Activated T-helper 17 cell treated with anti-CD3 and anti-CD28 coated beads, Interleukin-2, amount 50 U/mL, for 72 hours (primary cell): ENCODE measurements around the gene RAMP1. TPM values are rescaled to one million over a fixed set of nuclear protein-coding genes. Genes with fewer than 3 reads are reported as not detected.
"Not testable (repeated sequence)": the region's sequence is repeated elsewhere in the genome, so short reads cannot be mapped to it uniquely, and the experiment has no call there.

ENCODE experiments used
- ATAC-seq: fragments of 150-1000 bp; cut with Tn5 transposase; replicated peaks from 2 replicates; pipeline ENCODE4 v1.10.0; 2021; ENCODE audit warnings: mild to moderate bottlenecking, moderate library complexity
- H3K27ac Mint-ChIP-seq: one replicate; pipeline ENCODE4 v1.8.0; 2022; ENCODE audit warnings: mixed read lengths
- H3K27me3 Mint-ChIP-seq: one replicate; pipeline ENCODE4 v1.8.0; 2022; ENCODE audit warnings: mixed read lengths
- H3K36me3 Mint-ChIP-seq: one replicate; pipeline ENCODE4 v1.8.0; 2022; ENCODE audit warnings: low read depth, mild to moderate bottlenecking, mixed read lengths
- H3K4me1 Mint-ChIP-seq: one replicate; pipeline ENCODE4 v1.8.0; 2022; ENCODE audit warnings: mixed read lengths
- H3K4me3 Mint-ChIP-seq: one replicate; pipeline ENCODE4 v1.8.0; 2022; ENCODE audit warnings: mild to moderate bottlenecking, mixed read lengths
- H3K9me3 Mint-ChIP-seq: one replicate; pipeline ENCODE4 v1.8.0; 2022; ENCODE audit warnings: mixed read lengths
- total RNA-seq, 2 donors: library from RNA; stranded (reverse); gene quantifications; one replicate each; pipeline ENCODE4 v1.2.3, GENCODE V29; 2022

Gene RAMP1
- total RNA-seq, 2 donors from 2014 or later: 0.54 TPM; not detected in 1

GRCh38 chr2:237868074-237868473 lies 8.7 kb downstream of the RAMP1 start:
- not testable (repeated sequence) for H3K9me3 Mint-ChIP-seq, H3K4me3 Mint-ChIP-seq, H3K36me3 Mint-ChIP-seq, H3K27ac Mint-ChIP-seq, ATAC-seq
- H3K27me3 Mint-ChIP-seq: peaks cover 14% of the 10 kb centered on the region
- H3K4me1 Mint-ChIP-seq: peaks cover 12% of the 10 kb centered on the region

GRCh38 chr2:237868631-237869342 lies 9.4 kb downstream of the RAMP1 start:
- Mint-ChIP-seq H3K4me1 (peaks cover 12% of the 10 kb centered on the region), H3K4me3 (peak overlapping the region; percentile 23), H3K27me3 (peaks cover 14% of the 10 kb centered on the region), H3K27ac (peak overlapping the region; percentile 59), H3K9me3 (no peaks in the 10 kb centered on the region), H3K36me3 (no peaks in the 10 kb centered on the region)
- ATAC-seq: peak; percentile 28

GRCh38 chr2:237869343-237870102 lies 10.1 kb downstream of the RAMP1 start:
- peak; percentile 56 for ATAC-seq
- peak overlapping the region; percentile 59 for H3K27ac Mint-ChIP-seq
- peaks cover 12% of the 10 kb centered on the region for H3K4me1 Mint-ChIP-seq
- H3K27me3 Mint-ChIP-seq: peaks cover 15% of the 10 kb centered on the region
- H3K9me3 Mint-ChIP-seq: no peaks in the 10 kb centered on the region
- peak overlapping the region; percentile 23 for H3K4me3 Mint-ChIP-seq
- H3K36me3 Mint-ChIP-seq: no peaks in the 10 kb centered on the region

GRCh38 chr2:237870126-237870525 lies 10.7 kb downstream of the RAMP1 start:
- H3K27ac Mint-ChIP-seq: no peak overlapping the region
- ATAC-seq: no peak
- no peak overlapping the region for H3K4me3 Mint-ChIP-seq
- peaks cover 12% of the 10 kb centered on the region for H3K4me1 Mint-ChIP-seq
- H3K27me3 Mint-ChIP-seq: peaks cover 18% of the 10 kb centered on the region
- no peaks in the 10 kb centered on the region for H3K36me3 Mint-ChIP-seq
- H3K9me3 Mint-ChIP-seq: no peaks in the 10 kb centered on the region

- ATAC-seq: no peak
- H3K9me3 Mint-ChIP-seq: no peaks in the 10 kb centered on the region
- no peaks in the 10 kb centered on the region for H3K36me3 Mint-ChIP-seq
- no peak overlapping the region for H3K27ac Mint-ChIP-seq
- H3K4me1 Mint-ChIP-seq: peaks cover 12% of the 10 kb centered on the region
- peaks cover 18% of the 10 kb centered on the region for H3K27me3 Mint-ChIP-seq
- no peak overlapping the region for H3K4me3 Mint-ChIP-seq
These were observed 11.6 kb downstream of the RAMP1 start for GRCh38 chr2:237870754-237871651.

- no peak for ATAC-seq
- Mint-ChIP-seq H3K27ac (no peak overlapping the region), H3K27me3 (peaks cover 18% of the 10 kb centered on the region), H3K4me3 (no peak overlapping the region), H3K36me3 (no peaks in the 10 kb centered on the region), H3K9me3 (no peaks in the 10 kb centered on the region), H3K4me1 (peaks cover 12% of the 10 kb centered on the region)
These were observed 12.9 kb downstream of the RAMP1 start for GRCh38 chr2:237872178-237872887.

GRCh38 chr2:237873421-237873831 lies 14.0 kb downstream of the RAMP1 start:
- H3K4me1 Mint-ChIP-seq: peaks cover 10% of the 10 kb centered on the region
- no peak for ATAC-seq
- H3K27ac Mint-ChIP-seq: no peak overlapping the region
- H3K27me3 Mint-ChIP-seq: peaks cover 18% of the 10 kb centered on the region
- H3K36me3 Mint-ChIP-seq: no peaks in the 10 kb centered on the region
- no peak overlapping the region for H3K4me3 Mint-ChIP-seq
- no peaks in the 10 kb centered on the region for H3K9me3 Mint-ChIP-seq

GRCh38 chr2:237873897-237874551 lies 14.6 kb downstream of the RAMP1 start:
- Mint-ChIP-seq H3K4me1 (peaks cover 4% of the 10 kb centered on the region), H3K4me3 (no peak overlapping the region), H3K36me3 (no peaks in the 10 kb centered on the region), H3K27me3 (peaks cover 16% of the 10 kb centered on the region), H3K27ac (no peak overlapping the region), H3K9me3 (no peaks in the 10 kb centered on the region)
- no peak for ATAC-seq

- no peak overlapping the region for H3K27ac Mint-ChIP-seq
- no peaks in the 10 kb centered on the region for H3K9me3 Mint-ChIP-seq
- ATAC-seq: no peak
- peaks cover 12% of the 10 kb centered on the region for H3K27me3 Mint-ChIP-seq
- H3K36me3 Mint-ChIP-seq: no peaks in the 10 kb centered on the region
- no peak overlapping the region for H3K4me3 Mint-ChIP-seq
- H3K4me1 Mint-ChIP-seq: no peaks in the 10 kb centered on the region
These were observed 15.2 kb downstream of the RAMP1 start for GRCh38 chr2:237874585-237875161.

- no peaks in the 10 kb centered on the region for H3K36me3 Mint-ChIP-seq
These were observed 16.0 kb downstream of the RAMP1 start for GRCh38 chr2:237875256-237876060.

GRCh38 chr2:237876061-237876526 lies 16.7 kb downstream of the RAMP1 start:
- Mint-ChIP-seq H3K36me3 (no peaks in the 10 kb centered on the region), H3K9me3 (no peaks in the 10 kb centered on the region), H3K4me3 (no peak overlapping the region), H3K27me3 (peaks cover 6% of the 10 kb centered on the region), H3K4me1 (no peaks in the 10 kb centered on the region), H3K27ac (no peak overlapping the region)
- ATAC-seq: no peak

More at GRCh38 chr2:237875256-237876060, 16.0 kb downstream of the RAMP1 start:
- Mint-ChIP-seq H3K4me1 (no peaks in the 10 kb centered on the region), H3K9me3 (no peaks in the 10 kb centered on the region), H3K27ac (no peak overlapping the region), H3K27me3 (peaks cover 10% of the 10 kb centered on the region), H3K4me3 (no peak overlapping the region)
- ATAC-seq: no peak

- no peak for ATAC-seq
- no peak overlapping the region for H3K4me3 Mint-ChIP-seq
- no peaks in the 10 kb centered on the region for H3K9me3 Mint-ChIP-seq
- peaks cover 4% of the 10 kb centered on the region for H3K27me3 Mint-ChIP-seq
- no peaks in the 10 kb centered on the region for H3K36me3 Mint-ChIP-seq
- no peak overlapping the region for H3K27ac Mint-ChIP-seq
- H3K4me1 Mint-ChIP-seq: no peaks in the 10 kb centered on the region
These were observed 17.1 kb downstream of the RAMP1 start for GRCh38 chr2:237876532-237876931.
